H1 (cell line): Measurements from ENCODE around the gene FBLN2. TPM values are rescaled to one million over a fixed set of nuclear protein-coding genes. Genes with fewer than 3 reads are reported as not detected.

Experiments used
- CTCF ChIA-PET: fragments of 300-600 bp; sonication (Branson Sonifier 250); formaldehyde crosslinking; loops from one replicate; lab custom pipeline; 2021; ENCODE audit not compliant: partially characterized antibody; lab: Charles Lee
- POLR2A ChIA-PET: fragments of 300-600 bp; sonication (Branson Sonifier 250); formaldehyde crosslinking; loops from one replicate; lab custom pipeline; 2021; ENCODE audit warnings: inconsistent platforms; ENCODE audit not compliant: partially characterized antibody; lab: Charles Lee
- DNase-seq, 2 experiments: peaks; one replicate each; pipeline versions ENCODE4 v3.0.0 to v3.0.0-alpha.2; 2010 to 2022; ENCODE audit warnings: low spot score in 2 of 2, low read depth in 1 of 2, mixed read lengths in 1 of 2
- FAIRE-seq: peaks from 2 replicates; lab custom pipeline; 2011; peaks lifted over from hg19 to GRCh38; lab: Jason Lieb, UNC
- H2AFZ ChIP-seq: 2 replicates; pipeline ENCODE4 v1.8.1; 2012; ENCODE audit warnings: low read length, inconsistent platforms
- H2AK5ac ChIP-seq: 2 replicates; pipeline ENCODE4 v1.6.1; 2013; ENCODE audit warnings: low read depth, low read length
- H2BK120ac ChIP-seq: replicated peaks from 2 replicates; pipeline ENCODE3; 2013; ENCODE audit warnings: low read depth, low read length, inconsistent platforms
- H2BK12ac ChIP-seq: 2 replicates; pipeline ENCODE4 v1.6.1; 2013; ENCODE audit warnings: low read depth, low read length
- H2BK15ac ChIP-seq: 2 replicates; pipeline ENCODE4 v1.6.1; 2013; ENCODE audit warnings: low read length
- H2BK20ac ChIP-seq: 2 replicates; pipeline ENCODE4 v1.6.1; 2013; ENCODE audit warnings: low read length
- H2BK5ac ChIP-seq: 2 replicates; pipeline ENCODE4 v1.6.1; 2013; ENCODE audit warnings: low read depth, low read length
- H3K14ac ChIP-seq: 2 replicates; pipeline ENCODE4 v1.6.1; 2013; ENCODE audit warnings: inconsistent platforms; ENCODE audit not compliant: insufficient read length
- H3K18ac ChIP-seq: 2 replicates; pipeline ENCODE4 v1.6.1; 2013; ENCODE audit warnings: low read length; ENCODE audit errors: extremely low read depth
- H3K23ac ChIP-seq: 2 replicates; pipeline ENCODE4 v1.6.1; 2013; ENCODE audit warnings: inconsistent platforms; ENCODE audit not compliant: insufficient read length
- H3K23me2 ChIP-seq: 2 replicates; pipeline ENCODE4 v1.6.1; 2013; ENCODE audit warnings: low read depth, low read length
- H3K27ac ChIP-seq: 2 replicates; pipeline ENCODE4 v1.6.1; 2011; ENCODE audit warnings: low read depth, low read length, inconsistent platforms
- H3K27me3 ChIP-seq, 4 experiments: replicated peaks in 1 of 4; 1 replicate in 1 of 4; 2 replicates in 3 of 4; pipeline versions ENCODE4 v1.6.1 to v1.8.1; 2011 to 2013; ENCODE audit warnings: low read length in 3 of 4, mild to moderate bottlenecking in 3 of 4, inconsistent platforms in 2 of 4, mixed read lengths in 2 of 4, moderate library complexity in 1 of 4; ENCODE audit not compliant: control insufficient read depth in 3 of 4, insufficient read depth in 3 of 4; ENCODE audit errors: extremely low read depth in 1 of 4
- H3K36me3 ChIP-seq, 4 experiments: 2 replicates each; pipeline versions ENCODE4 v1.6.1 to v1.8.1; 2011 to 2013; ENCODE audit warnings: mild to moderate bottlenecking in 4 of 4, low read length in 3 of 4, moderate library complexity in 2 of 4, control low read depth in 1 of 4, inconsistent platforms in 1 of 4; ENCODE audit not compliant: insufficient read depth in 4 of 4, control insufficient read depth in 2 of 4
- H3K4ac ChIP-seq: replicated peaks from 2 replicates; pipeline ENCODE3; 2013; ENCODE audit warnings: low read length, low read depth, mixed read lengths, inconsistent platforms; ENCODE audit not compliant: insufficient read length
- H3K4me1 ChIP-seq, 4 experiments: replicated peaks in 1 of 4; 1 replicate in 1 of 4; 2 replicates in 3 of 4; pipeline versions ENCODE4 v1.6.1 to v1.8.1; 2011 to 2013; ENCODE audit warnings: low read length in 3 of 4, inconsistent platforms in 2 of 4, mixed read lengths in 1 of 4; ENCODE audit not compliant: insufficient read depth in 4 of 4, control insufficient read depth in 3 of 4
- H3K4me2 ChIP-seq, 2 experiments: 2 replicates each; pipeline versions ENCODE4 v1.6.1 to v1.8.1; 2011 to 2013; ENCODE audit warnings: low read depth in 2 of 2, low read length in 2 of 2, control low read depth in 1 of 2, inconsistent platforms in 1 of 2, mild to moderate bottlenecking in 1 of 2; ENCODE audit not compliant: insufficient read depth in 1 of 2
- H3K4me3 ChIP-seq, 4 experiments: fragments of 200-600, 300-600 bp in 1 of 4; sonication (generic), shearing (Covaris generic), sonication (Bioruptor Twin) in 1 of 4; 2 replicates each; pipeline versions ENCODE4 v1.5.1 to v1.8.1; 2011 to 2016; ENCODE audit warnings: low read length in 4 of 4, low read depth in 3 of 4, control low read depth in 2 of 4, inconsistent platforms in 2 of 4, mild to moderate bottlenecking in 2 of 4, mixed read lengths in 1 of 4, moderate library complexity in 1 of 4; ENCODE audit not compliant: insufficient read depth in 2 of 4; ENCODE audit errors: extremely low read depth in 1 of 4
- H3K56ac ChIP-seq: replicated peaks from 2 replicates; pipeline ENCODE3; 2013; ENCODE audit warnings: low read depth, mild to moderate bottlenecking, mixed read lengths, low read length, inconsistent platforms; ENCODE audit not compliant: insufficient read length
- H3K79me1 ChIP-seq: 2 replicates; pipeline ENCODE4 v1.6.1; 2013; ENCODE audit warnings: low read depth, low read length, control low read depth
- H3K79me2 ChIP-seq, 2 experiments: 2 replicates each; pipeline versions ENCODE4 v1.6.1 to v1.8.1; 2012 to 2013; ENCODE audit warnings: low read length in 2 of 2, mild to moderate bottlenecking in 2 of 2, inconsistent platforms in 1 of 2; ENCODE audit not compliant: insufficient read depth in 2 of 2, control insufficient read depth in 1 of 2
- H3K9ac ChIP-seq, 4 experiments: replicated peaks in 1 of 4; 1 replicate in 1 of 4; 2 replicates in 3 of 4; pipeline versions ENCODE4 v1.6.1 to v1.8.1; 2011 to 2013; ENCODE audit warnings: low read depth in 3 of 4, low read length in 3 of 4, control low read depth in 2 of 4, mild to moderate bottlenecking in 2 of 4, moderate library complexity in 2 of 4, inconsistent platforms in 1 of 4; ENCODE audit errors: extremely low read depth in 1 of 4
- H3K9me3 ChIP-seq, 2 experiments: 2 replicates each; pipeline versions ENCODE4 v1.6.1 to v1.8.1; 2012 to 2013; ENCODE audit warnings: mild to moderate bottlenecking in 2 of 2, moderate library complexity in 2 of 2, control low read depth in 1 of 2, inconsistent platforms in 1 of 2, low read depth in 1 of 2, low read length in 1 of 2, mixed read lengths in 1 of 2; ENCODE audit not compliant: insufficient read depth in 2 of 2
- H4K20me1 ChIP-seq, 2 experiments: replicated peaks in 1 of 2; 2 replicates each; pipeline versions ENCODE3 to v1.8.1; 2011 to 2013; ENCODE audit warnings: inconsistent platforms in 2 of 2, low read length in 2 of 2, mild to moderate bottlenecking in 1 of 2; ENCODE audit not compliant: insufficient read depth in 2 of 2, control insufficient read depth in 1 of 2
- H4K5ac ChIP-seq: 2 replicates; pipeline ENCODE4 v1.6.1; 2013; ENCODE audit warnings: low read length, low read depth, mixed read lengths, inconsistent platforms; ENCODE audit not compliant: insufficient read length
- H4K8ac ChIP-seq: 2 replicates; pipeline ENCODE4 v1.8.0; 2013; ENCODE audit warnings: mild to moderate bottlenecking, moderate library complexity, low read length, inconsistent platforms; ENCODE audit not compliant: insufficient read depth; ENCODE audit errors: extremely low read depth
- H4K91ac ChIP-seq: replicated peaks from 2 replicates; pipeline ENCODE3; 2013; ENCODE audit warnings: low read length, mixed read lengths, inconsistent platforms; ENCODE audit not compliant: insufficient read length
- BCL11A ChIP-seq, 2 experiments: IDR thresholded peaks; one replicate each; pipeline ENCODE4 v1.6.1; 2011; ENCODE audit warnings: low read depth in 2 of 2, low read length in 2 of 2, mild to moderate bottlenecking in 2 of 2
- KDM1A ChIP-seq: fragments of 200-600, 300-600 bp; sonication (generic); IDR thresholded peaks from 2 replicates; pipeline ENCODE4 v1.7.1; 2016; ENCODE audit warnings: mild to moderate bottlenecking, low read length, borderline replicate concordance
- WGBS, 2 experiments: shearing (Covaris generic) in 1 of 2; methylation state at CpG; one replicate each; pipeline versions ENCODE4 v1.1.6 to v1.1.7; 2013 to 2015; ENCODE audit warnings: low lambda C conversion rate in 2 of 2, mixed read lengths in 2 of 2, inconsistent platforms in 1 of 2, low coverage in 1 of 2, missing lambda C conversion rate in 1 of 2; ENCODE audit not compliant: insufficient replicate concordance in 2 of 2, insufficient coverage in 1 of 2, insufficient read length in 1 of 2; ENCODE audit errors: extremely low coverage in 1 of 2, missing lambda C conversion rate in 1 of 2; 5-methylcytosine and 5-hydroxymethylcytosine counted together
- polyA plus RNA-seq, 7 experiments: library from polyadenylated mRNA; depleted of rRNA in 3 of 7; stranded (reverse) in 5 of 7; unstranded in 2 of 7; fragments of >200 nt in 5 of 7; fragments of 200-250 nt in 2 of 7; gene quantifications; 1 replicate in 5 of 7; 2 replicates in 1 of 7; 4 replicates in 1 of 7; pipeline versions ENCODE4 v1.2.1 to v1.2.3, GENCODE V29; 2011 to 2013; ENCODE audit warnings: missing spikeins in 2 of 7, mixed read lengths in 2 of 7
- total RNA-seq: library from RNA; stranded (reverse); fragmentation: NEBNext Ultra II Directional; extraction: Animal tissue kit (Norgen Biotek cat#: 25700); gene quantifications from 2 replicates; pipeline ENCODE4 v1.2.1, GENCODE V29; 2021
- TF ChIP-seq, protein P1 (sequence below): IDR thresholded peaks from 2 replicates; pipeline ENCODE4 v1.6.1; 2012; ENCODE audit warnings: inconsistent platforms

The FBLN2 gene
- total and polyA plus RNA-seq, 2 of the 8 experiments (the other 6 are each of a cell fraction or from before 2014, with no cell fraction given), result 17.4 to 24.2 TPM

DNA sequence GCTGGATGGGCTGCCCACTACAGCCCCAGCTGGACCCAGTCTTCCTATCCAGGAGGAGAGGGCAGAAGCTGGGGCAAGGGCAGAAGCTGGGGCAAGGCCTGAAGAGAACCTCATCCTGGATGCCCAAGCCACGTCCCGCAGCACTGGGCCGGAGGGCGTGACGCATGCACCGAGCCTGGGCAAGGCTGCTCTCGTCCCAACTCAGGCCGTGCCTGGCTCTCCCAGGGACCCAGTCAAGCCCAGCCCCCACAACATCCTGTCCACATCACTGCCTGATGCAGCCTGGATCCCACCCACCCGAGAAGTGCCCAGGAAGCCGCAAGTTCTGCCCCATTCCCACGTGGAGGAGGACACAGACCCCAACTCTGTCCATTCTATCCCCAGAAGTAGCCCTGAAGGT lies 22.3 kb downstream of the FBLN2 start:
- POLR2A ChIA-PET, result no interaction called here

More for the DNA sequence above, 22.3 kb downstream of the FBLN2 start:
- no peak overlapping the region for H3K4ac ChIP-seq
- no peak overlapping the region for H3K56ac ChIP-seq
- TF ChIP-seq, protein P1, sequence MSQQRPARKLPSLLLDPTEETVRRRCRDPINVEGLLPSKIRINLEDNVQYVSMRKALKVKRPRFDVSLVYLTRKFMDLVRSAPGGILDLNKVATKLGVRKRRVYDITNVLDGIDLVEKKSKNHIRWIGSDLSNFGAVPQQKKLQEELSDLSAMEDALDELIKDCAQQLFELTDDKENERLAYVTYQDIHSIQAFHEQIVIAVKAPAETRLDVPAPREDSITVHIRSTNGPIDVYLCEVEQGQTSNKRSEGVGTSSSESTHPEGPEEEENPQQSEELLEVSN, result no peak
- no peak for TF ChIP-seq BCL11A (IDR thresholded peaks at IDR 0.05; ENCODE audit: low read depth in 2 of 2, low read length in 2 of 2)
- no peak for TF ChIP-seq KDM1A
- TF ChIP-seq, all 59 proteins: peak for 0
- Histone ChIP-seq H2BK120ac (no peak overlapping the region), H3K23ac (no peak overlapping the region), H2AK5ac (no peak overlapping the region), H2BK12ac (no peak overlapping the region), H2BK20ac (no peak overlapping the region), H4K20me1 (peaks cover 0 to 12% of the 10 kb centered on the region in 2 experiments), H2AFZ (no peak overlapping the region), H3K36me3 (no peaks in the 10 kb centered on the region), H3K79me2 (no peaks in the 10 kb centered on the region), H3K27ac (no peak overlapping the region), H3K9ac (no peak overlapping the region), H4K91ac (no peak overlapping the region), H3K4me3 (no peak overlapping the region), H2BK5ac (no peak overlapping the region; the same call in 1 of the 2 replicates), H3K27me3 (no peaks in the 10 kb centered on the region; a peak in 1 of 7 replicates), H3K79me1 (no peaks in the 10 kb centered on the region; the same call in 1 of the 2 replicates), H3K18ac (no peak overlapping the region; the same call in 1 of the 2 replicates), H4K5ac (no peak overlapping the region), H3K4me2 (no peak overlapping the region), H3K4me1 (peaks cover 0 to 22% (median 9%) of the 10 kb centered on the region in 4 experiments; a peak in 5 of 7 replicates), H4K8ac (no peak overlapping the region), H2BK15ac (no peak overlapping the region), H3K14ac (no peak overlapping the region), H3K23me2 (no peaks in the 10 kb centered on the region), H3K9me3 (no peaks in the 10 kb centered on the region)
- 92% methylated on average over 4 of the region's 11 CpGs; no CpG with 5 or more reads in 1 of the 2 experiments for WGBS, 2 experiments
- FAIRE-seq, result no peak
- no peak for DNase-seq
- CTCF ChIA-PET, result interaction anchor here (0.9 to 2.1 kb wide), 14 partner anchors 8 to 309 kb away, joined by 3 to 9 read pairs (median 4); partner anchors contain the start of gene WNT7A
